HEK293T (cell line): ENCODE measurements around the gene DOK7.
A peak's percentile ranks its signal among the peaks of the same experiment; 100 is the strongest.

ENCODE experiments used
- CTCF ChIA-PET: fragments of 350-600 bp; formaldehyde crosslinking; extraction: SDS; loops from one replicate; lab custom pipeline; 2021; ENCODE audit warnings: antibody characterized with exemption, inconsistent platforms; lab: Yijun Ruan, JAX
- POLR2A ChIA-PET: fragments of 350-600 bp; formaldehyde crosslinking; extraction: SDS; loops from one replicate; lab custom pipeline; 2020; ENCODE audit warnings: antibody characterized with exemption, inconsistent platforms; lab: Yijun Ruan, JAX
- DNase-seq: peaks from one replicate; pipeline ENCODE4 v3.0.0; 2012; ENCODE audit warnings: mixed read lengths; ENCODE audit errors: extremely low spot score
- ARNT ChIP-seq: fragments of 450-650 bp; IDR thresholded peaks from 2 replicates; pipeline ENCODE4 v1.6.1; 2017; ENCODE audit warnings: mild to moderate bottlenecking
- BHLHE40 ChIP-seq: fragments of 450-650 bp; IDR thresholded peaks from 2 replicates; pipeline ENCODE4 v1.6.1; 2016; ENCODE audit warnings: mild to moderate bottlenecking, moderate library complexity, borderline replicate concordance
- CTBP1 ChIP-seq: fragments of 450-650 bp; IDR thresholded peaks from 2 replicates; pipeline ENCODE4 v1.6.1; 2016; ENCODE audit warnings: borderline replicate concordance
- ELF4 ChIP-seq: fragments of 450-650 bp; IDR thresholded peaks from 2 replicates; pipeline ENCODE4 v1.6.1; 2017; ENCODE audit warnings: antibody characterized with exemption
- FOXA1 ChIP-seq: fragments of 450-650 bp; IDR thresholded peaks from 2 replicates; pipeline ENCODE4 v1.6.1; 2016; ENCODE audit warnings: mild to moderate bottlenecking
- FOXK2 ChIP-seq: fragments of 450-650 bp; IDR thresholded peaks from 2 replicates; pipeline ENCODE4 v1.6.1; 2016; ENCODE audit warnings: mild to moderate bottlenecking
- FOXM1 ChIP-seq: fragments of 450-650 bp; IDR thresholded peaks from 2 replicates; pipeline ENCODE4 v1.6.1; 2017; ENCODE audit warnings: mild to moderate bottlenecking, borderline replicate concordance
- HDGF ChIP-seq: fragments of 450-650 bp; IDR thresholded peaks from 2 replicates; pipeline ENCODE4 v1.6.1; 2017; ENCODE audit warnings: antibody characterized with exemption, borderline replicate concordance
- L3MBTL2 ChIP-seq: fragments of 450-650 bp; conservative IDR thresholded peaks from 2 replicates; pipeline ENCODE4 v1.6.1; 2016; ENCODE audit warnings: mild to moderate bottlenecking
- LEF1 ChIP-seq: fragments of 450-650 bp; IDR thresholded peaks from 2 replicates; pipeline ENCODE4 v1.6.1; 2017; ENCODE audit warnings: mild to moderate bottlenecking, borderline replicate concordance
- NFRKB ChIP-seq: fragments of 450-650 bp; IDR thresholded peaks from 2 replicates; pipeline ENCODE4 v1.6.1; 2016; ENCODE audit warnings: mild to moderate bottlenecking, moderate library complexity
- PKNOX1 ChIP-seq: fragments of 450-650 bp; IDR thresholded peaks from 2 replicates; pipeline ENCODE4 v1.6.1; 2016
- SP1 ChIP-seq: fragments of 450-650 bp; IDR thresholded peaks from 2 replicates; pipeline ENCODE4 v1.6.1; 2017
- SUZ12 ChIP-seq: fragments of 450-650 bp; IDR thresholded peaks from 2 replicates; pipeline ENCODE4 v1.6.1; 2016; ENCODE audit warnings: mild to moderate bottlenecking
- TARDBP ChIP-seq: fragments of 450-650 bp; IDR thresholded peaks from 2 replicates; pipeline ENCODE4 v1.6.1; 2016
- ZNF384 ChIP-seq: fragments of 450-650 bp; IDR thresholded peaks from 2 replicates; pipeline ENCODE4 v1.6.1; 2016

Gene DOK7

GRCh38 chr4:3416270-3416669 is 46.8 kb upstream of the DOK7 start:
- ChIA-PET POLR2A (no interaction called here), CTCF (interaction anchor here (0.7 kb wide), 1 partner anchor 1132 kb away, joined by 3 read pairs; no protein-coding TSS in a partner anchor)
- no peak for DNase-seq
- TF ChIP-seq ELF4 = no peak
- no peak for TF ChIP-seq FOXA1
- no peak for TF ChIP-seq FOXK2
- no peak for TF ChIP-seq FOXM1
- no peak for TF ChIP-seq HDGF
- TF ChIP-seq BHLHE40 = no peak
- no peak for TF ChIP-seq NFRKB
- TF ChIP-seq CTBP1 = no peak
- TF ChIP-seq ARNT = no peak
- no peak for TF ChIP-seq SP1
- no peak for TF ChIP-seq SUZ12
- TF ChIP-seq PKNOX1 = no peak
- no peak for TF ChIP-seq LEF1
- no peak for TF ChIP-seq L3MBTL2
- no peak for TF ChIP-seq ZNF384
- TF ChIP-seq TARDBP = no peak

- TF ChIP-seq BHLHE40 = no peak
- TF ChIP-seq TARDBP = no peak
- no peak for TF ChIP-seq LEF1
- no peak for TF ChIP-seq PKNOX1
- no peak for TF ChIP-seq FOXA1
- no peak for TF ChIP-seq CTBP1
- no peak for TF ChIP-seq HDGF
- no peak for TF ChIP-seq SUZ12
- ChIA-PET CTCF (interaction anchor here (0.7 kb wide), 1 partner anchor 1132 kb away, joined by 3 read pairs; no protein-coding TSS in a partner anchor), POLR2A (no interaction called here)
- DNase-seq = no peak
Observed at GRCh38 chr4:3416821-3417221, 46.3 kb upstream of the DOK7 start.

DNA sequence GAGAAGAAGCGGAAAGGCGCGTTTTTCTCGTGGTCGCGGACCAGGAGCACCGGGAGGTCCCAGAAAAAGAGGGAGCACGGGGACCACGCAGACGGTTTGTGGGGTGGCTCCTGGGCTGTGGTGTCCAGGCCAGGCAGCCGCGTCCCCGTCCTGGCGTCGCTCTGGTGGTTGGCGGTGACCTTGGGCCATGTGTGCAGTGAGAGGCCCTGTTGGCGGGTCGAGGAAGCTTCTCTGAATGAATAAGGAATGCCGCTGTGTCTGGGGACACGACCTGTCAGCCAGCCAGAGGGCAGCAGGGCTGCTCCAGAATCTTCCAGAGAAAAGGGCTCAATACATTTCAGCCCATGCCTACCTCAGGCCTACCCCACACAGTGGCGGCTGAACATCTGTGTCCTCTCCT is 45.7 kb upstream of the DOK7 start:
- ChIA-PET CTCF (no interaction called here), POLR2A (no interaction called here)
- TF ChIP-seq CTBP1 = no peak
- no peak for TF ChIP-seq HDGF
- DNase-seq = no peak

DNA sequence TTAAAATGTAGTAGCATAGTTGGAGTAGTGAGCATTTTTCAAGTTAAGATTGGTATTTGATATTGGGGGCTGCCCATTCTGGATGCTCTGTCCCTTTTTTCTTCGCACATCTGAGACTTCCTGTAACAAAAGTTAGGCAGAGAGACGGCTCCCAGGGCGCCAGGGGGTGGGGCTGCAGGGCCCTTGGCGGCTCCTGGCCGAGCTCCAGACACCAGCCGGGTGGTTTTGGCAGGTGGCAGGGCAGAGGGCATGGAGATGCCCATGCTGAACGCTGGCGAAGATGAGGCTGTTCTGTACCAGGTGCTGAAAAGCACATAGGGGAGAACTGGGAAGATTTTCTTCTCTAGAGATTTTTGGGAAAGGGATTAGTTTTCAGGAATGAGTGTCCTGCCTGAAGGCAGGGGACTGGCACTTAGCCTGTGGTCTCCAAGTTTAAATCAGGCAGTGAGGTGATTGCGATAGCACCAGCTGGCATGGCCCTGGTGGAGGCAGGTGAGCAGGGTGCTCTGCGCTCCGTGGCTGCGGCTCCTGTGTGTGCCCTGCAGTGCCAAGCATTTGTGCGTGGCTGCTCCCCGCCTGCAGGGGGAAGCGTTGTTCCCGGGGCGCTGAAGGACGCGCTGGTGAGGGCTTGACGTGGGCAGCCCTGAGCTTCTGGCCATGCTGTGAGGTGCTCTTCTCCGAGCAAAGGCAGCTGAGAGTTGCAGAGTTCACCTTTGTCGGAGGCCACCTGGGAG is 44.9 kb upstream of the DOK7 start:
- ChIA-PET POLR2A (no interaction called here), CTCF (interaction anchor here (0.7 kb wide), 2 partner anchors 10 to 752 kb away, joined by 4 to 5 read pairs; no protein-coding TSS in a partner anchor)
- DNase-seq = peak; percentile 42
- TF ChIP-seq FOXK2 (no peak), PKNOX1 (no peak), SP1 (no peak), ZNF384 (no peak), ELF4 (no peak), SUZ12 (no peak), ARNT (no peak), FOXM1 (no peak), FOXA1 (no peak), TARDBP (no peak), CTBP1 (no peak), HDGF (no peak), NFRKB (no peak), L3MBTL2 (no peak), LEF1 (no peak)

DNA sequence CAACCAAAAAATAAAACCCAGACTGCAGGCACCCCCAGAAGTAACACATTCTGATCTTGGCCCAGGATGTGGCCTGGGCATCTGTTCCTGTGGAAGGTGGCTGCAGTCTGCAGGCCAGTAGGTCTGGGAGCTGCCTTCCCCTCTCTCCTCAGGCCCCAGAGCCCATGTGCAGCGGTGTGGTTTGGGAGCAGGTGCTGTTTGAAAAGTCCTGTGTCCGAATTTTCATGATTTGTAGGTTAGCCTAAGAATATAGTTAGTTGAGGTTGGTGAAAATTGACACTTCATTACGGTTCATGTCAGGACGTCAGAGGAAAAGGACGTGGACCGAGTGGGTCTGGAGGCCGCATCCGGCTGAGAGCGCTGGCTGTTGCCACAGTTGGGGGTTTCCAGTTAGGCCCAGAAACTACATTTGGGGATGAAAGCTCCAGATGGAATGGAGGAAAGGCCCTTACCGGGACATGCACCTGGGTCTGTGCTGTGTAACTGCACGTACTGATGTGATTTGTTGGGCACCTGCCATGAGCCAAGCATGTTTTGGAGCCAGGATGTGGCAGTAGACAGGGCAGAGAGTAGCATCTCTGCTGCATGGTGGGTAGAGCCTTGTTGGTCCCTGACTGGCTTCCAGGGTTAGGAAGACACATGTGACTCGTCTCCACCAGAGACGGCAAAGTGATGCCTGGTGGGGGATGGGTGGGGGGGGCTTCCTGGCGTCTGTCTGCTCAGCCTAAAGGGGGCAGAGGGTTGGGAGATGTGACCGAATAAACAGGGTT is 43.1 kb upstream of the DOK7 start:
- ChIA-PET POLR2A (no interaction called here), CTCF (no interaction called here)
- no peak for DNase-seq
- TF ChIP-seq HDGF (no peak), PKNOX1 (no peak), ELF4 (no peak), ZNF384 (no peak), BHLHE40 (no peak), FOXM1 (no peak)
